CD4-positive, alpha-beta T cell treated with Interleukin-10 for 1 hour (primary cell): ENCODE data around the gene NOTCH2NLA.
"Not testable (repeated sequence)": the region's sequence is repeated elsewhere in the genome, so short reads cannot be mapped to it uniquely, and the experiment has no call there.

Source experiments
- DNase-seq: peaks from one replicate; pipeline ENCODE4 v3.0.0-alpha.2; 2020

NOTCH2NLA gene

GRCh38 chr1:146167273-146167672, 61.5 kb downstream of the NOTCH2NLA start:
- not testable (repeated sequence) for DNase-seq

GRCh38 chr1:146144465-146144864, 84.4 kb downstream of the NOTCH2NLA start, which contains the start of gene NBPF10:
TSS of gene NBPF10 (minus strand) at chr1:146144804. CDS start at chr1:146144769, 35 bp downstream.
- DNase-seq: peak; percentile 18
